ENCODE results near the gene TBC1D22A.

TBC1D22A gene

GRCh38 chr22:47151490-47151889 is 389.0 kb downstream of the TBC1D22A start:
- no peak for DNase-seq

DNA sequence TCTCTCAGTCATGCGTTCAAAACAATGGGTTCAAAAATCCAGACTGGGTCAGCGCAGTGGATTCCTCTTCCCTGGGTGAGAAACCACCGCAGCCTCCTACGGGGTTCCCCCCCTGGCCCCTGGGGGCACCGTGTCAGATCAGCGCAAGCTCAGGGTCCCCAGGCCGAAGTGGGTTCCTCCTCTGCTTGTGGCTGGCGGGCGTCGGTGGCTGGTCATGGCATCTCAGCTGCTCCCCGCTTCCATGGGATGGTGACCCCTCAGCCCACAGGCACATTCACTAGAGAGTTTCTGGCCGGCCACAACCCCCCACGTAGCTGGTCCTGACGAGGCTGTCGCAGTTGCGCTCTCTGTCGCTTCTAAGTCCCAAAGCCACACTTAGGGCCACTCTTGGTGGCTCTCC is 389.8 kb downstream of the TBC1D22A start:
- DNase-seq: no peak

GRCh38 chr22:47152938-47153337 is 390.5 kb downstream of the TBC1D22A start:
- no peak for DNase-seq

- DNase-seq: no peak
These were observed 391.5 kb downstream of the TBC1D22A start for GRCh38 chr22:47153854-47154525.

DNA sequence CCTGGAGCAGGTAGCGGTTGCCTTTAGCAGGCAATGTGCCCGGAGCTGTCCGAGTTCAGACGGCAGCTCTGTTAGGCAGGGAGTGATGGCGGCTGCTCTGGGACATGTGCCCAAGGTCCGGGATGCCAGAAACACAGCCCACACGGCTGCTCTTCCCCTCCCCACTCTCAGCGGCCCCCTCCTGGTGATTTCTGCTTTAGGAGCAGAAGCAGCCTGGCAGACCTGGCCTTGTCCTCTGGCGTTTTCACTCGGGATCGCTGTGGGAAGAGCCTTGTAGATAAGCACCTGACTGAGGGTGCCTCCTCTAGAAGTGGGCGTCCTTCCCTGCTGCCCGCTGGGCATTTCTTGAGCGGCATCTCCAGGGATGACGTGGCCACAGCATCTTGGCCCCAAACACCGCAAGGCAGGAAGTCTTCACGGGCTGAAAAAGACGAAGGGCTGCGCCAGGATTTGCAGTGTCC is 392.2 kb downstream of the TBC1D22A start:
- DNase-seq: no peak

DNA sequence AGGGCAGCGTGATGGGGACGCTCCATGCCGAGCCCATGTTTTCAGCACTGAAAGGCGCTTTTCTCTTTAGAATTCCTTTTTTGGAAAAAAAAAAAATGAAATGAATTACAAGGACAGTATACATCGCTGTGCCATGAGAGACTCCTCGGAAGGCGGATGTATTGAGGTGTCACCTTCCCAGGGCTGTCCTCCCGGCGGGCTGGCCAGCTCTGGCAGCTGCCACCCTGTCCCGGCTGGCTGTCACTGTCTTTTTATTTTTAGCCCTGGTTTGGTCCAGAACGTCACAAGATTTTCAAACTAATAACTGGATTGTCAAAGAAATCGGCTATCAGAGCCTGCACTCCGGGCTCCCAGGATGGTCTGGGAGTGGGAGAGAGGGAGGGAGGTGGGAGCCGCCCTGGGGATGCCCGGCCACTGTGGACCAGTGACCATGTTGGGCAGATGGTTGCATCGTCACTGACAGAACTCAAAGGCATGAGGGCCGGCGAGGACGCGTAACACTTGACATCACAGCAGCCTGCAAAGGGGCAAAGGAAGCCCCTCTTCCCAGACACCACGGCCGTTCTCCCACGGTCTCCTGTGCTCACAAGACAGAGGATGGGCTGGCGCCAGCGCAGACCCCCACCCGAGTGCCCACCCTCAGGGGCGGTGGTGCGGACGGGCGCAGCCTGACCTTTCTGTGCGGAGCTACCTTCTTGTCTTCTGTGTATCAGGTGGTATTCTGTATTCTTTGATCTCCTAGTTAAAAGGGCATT is 392.9 kb downstream of the TBC1D22A start:
- DNase-seq: no peak

DNA sequence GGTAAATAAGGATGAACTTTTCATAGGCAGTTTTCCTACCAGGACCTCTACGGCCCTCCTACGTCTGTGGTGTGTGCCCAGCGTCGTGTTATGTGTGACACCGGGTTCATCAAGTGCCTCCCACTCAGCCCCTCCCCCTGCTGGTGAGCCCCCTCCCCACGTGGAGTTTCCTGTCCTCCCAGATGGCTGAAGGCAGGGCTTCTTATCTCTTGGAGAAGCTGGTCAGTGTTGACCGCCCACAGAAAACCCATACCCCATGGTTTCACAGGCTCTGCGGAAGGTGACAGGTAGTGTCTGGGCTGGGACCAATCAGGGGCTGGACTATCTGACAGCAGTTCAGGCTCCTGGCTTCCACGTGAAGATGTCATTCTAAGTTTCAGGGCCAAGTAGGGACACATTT is 393.5 kb downstream of the TBC1D22A start:
- DNase-seq: no peak

DNA sequence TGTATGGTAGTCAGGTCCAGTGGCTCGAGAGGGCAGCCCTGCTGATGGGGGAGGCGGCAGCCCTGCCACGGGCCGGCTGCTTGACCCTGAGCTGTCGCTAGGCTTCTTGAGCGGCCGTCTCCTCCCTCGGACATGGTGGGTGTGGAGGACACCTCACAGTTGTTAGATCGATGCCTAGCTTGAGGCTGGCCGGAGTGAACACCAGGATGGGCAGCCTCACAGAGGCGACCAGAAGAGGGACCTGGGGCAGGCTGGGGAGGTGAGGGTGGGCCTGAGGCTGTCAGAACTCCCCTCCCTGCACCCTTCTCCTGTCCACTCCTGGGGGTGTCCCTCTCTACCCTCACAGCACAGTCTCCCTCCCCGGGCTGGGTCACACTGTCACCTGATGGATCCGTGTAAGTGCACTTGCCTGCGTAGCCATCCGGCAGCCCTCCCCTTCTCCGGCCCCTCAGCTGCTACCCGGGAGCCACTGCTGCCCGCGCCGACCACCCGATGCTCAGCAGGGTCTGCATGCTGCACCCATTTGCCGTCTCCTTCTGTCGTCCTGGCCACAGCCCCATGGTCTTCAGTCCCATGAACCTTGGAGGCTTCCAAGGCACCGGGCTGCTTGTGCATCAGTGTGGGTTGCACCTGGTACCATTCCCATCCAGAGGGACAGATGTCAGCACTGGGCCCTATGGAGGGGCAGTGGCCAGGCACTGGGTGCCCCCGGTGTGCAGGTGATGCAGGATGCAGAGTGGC is 394.1 kb downstream of the TBC1D22A start:
- DNase-seq: no peak

DNA sequence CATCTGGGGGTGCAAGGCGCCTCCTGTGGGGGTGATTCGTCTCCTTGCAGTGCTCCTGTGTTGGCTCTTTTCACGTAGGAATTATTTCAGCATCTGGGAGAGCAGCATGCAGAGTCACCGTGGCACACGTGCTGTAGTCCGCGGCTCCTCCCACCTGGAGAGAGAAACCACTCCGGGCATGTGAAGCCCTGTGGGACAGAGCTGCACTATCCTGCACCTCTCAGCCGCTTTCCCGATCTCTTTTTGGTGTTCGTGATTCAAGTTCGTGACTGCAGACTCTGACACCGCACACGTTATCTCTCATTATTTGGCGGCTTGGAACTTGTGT is 394.6 kb downstream of the TBC1D22A start:
- no peak for DNase-seq

- no peak for DNase-seq
These were observed 395.2 kb downstream of the TBC1D22A start for GRCh38 chr22:47157486-47158270.

DNA sequence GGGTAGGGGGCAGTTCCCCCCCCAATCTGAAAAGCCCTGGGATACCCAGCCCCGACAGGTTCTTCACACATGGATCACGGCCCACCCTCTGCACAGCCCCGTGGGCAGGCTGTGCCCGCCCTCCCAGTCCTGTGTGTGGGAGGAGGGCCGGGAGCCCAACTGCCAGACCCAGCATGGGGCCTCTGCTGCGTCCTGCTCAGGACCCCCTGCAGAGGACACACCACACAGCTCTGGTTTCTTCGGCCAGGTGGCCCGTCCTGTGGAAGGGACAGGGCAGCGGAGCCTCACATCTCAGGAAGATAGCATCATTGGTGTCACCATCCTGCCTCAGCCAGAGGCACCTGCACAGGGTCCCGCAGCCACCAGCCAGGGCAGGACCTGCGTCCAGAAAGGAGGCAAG is 396.0 kb downstream of the TBC1D22A start:
- DNase-seq: no peak

GRCh38 chr22:47159592-47159991 is 397.1 kb downstream of the TBC1D22A start:
- no peak for DNase-seq

GRCh38 chr22:47160141-47160541 is 397.7 kb downstream of the TBC1D22A start:
- DNase-seq: no peak

GRCh38 chr22:47160781-47161520 is 398.5 kb downstream of the TBC1D22A start:
- no peak for DNase-seq

DNA sequence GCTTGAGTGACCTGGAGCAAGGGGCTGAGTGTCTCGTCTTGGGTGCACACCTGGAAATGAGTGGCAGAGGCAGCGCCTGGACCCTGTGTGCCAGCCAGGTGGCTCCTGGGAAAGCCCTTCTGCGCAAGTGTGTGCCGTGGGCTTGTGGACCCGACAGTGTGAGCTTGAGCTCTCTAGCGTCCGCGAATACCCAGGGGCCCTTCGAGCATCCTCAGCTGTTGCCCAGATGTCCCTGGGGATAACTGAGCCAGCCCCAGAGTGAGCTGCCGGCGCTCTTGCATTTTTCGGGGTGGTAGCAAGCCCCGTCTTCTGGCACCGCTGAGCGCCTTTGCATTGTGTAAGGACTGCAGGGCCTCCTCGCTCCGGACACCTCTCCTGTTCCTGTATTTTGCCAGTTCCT is 399.2 kb downstream of the TBC1D22A start:
- no peak for DNase-seq

DNA sequence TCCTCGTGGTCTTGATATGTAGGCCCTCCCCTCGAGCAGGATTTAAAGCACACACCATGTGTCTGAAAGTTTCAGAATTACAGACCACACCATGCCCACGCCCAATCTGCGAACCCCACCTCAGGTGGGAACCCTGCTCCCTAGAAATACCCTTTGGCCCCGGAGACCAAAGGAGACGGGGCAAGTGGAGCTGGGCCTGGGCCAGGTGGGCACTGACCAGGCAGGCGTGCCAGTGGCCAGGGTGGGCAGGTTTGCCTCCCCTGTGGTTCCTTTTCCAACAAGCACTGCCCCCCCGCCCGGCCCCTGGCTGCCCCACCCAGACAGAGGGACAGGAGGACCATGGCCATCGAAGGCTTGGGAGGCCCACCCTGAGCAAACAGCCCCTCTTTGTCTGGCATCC is 400.4 kb downstream of the TBC1D22A start:
- no peak for DNase-seq

DNA sequence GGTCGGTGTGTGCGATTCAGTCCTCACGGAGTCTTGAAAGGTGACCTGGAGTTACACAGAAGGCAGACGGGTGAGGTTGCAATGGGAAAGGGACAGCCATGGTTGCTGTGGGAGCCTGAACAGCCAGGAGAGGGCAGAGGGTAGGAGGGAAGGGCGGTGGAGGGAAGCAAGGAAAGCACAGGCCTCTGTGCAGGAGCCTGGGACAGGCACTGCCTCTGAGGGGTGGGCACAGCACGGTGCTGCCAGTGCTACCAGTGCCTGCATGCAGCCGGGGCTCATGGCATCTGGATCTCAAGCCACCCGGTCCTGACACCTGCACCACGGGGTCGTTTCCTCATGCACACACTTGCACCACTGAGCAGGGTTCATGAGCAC is 401.0 kb downstream of the TBC1D22A start:
- DNase-seq: no peak

DNA sequence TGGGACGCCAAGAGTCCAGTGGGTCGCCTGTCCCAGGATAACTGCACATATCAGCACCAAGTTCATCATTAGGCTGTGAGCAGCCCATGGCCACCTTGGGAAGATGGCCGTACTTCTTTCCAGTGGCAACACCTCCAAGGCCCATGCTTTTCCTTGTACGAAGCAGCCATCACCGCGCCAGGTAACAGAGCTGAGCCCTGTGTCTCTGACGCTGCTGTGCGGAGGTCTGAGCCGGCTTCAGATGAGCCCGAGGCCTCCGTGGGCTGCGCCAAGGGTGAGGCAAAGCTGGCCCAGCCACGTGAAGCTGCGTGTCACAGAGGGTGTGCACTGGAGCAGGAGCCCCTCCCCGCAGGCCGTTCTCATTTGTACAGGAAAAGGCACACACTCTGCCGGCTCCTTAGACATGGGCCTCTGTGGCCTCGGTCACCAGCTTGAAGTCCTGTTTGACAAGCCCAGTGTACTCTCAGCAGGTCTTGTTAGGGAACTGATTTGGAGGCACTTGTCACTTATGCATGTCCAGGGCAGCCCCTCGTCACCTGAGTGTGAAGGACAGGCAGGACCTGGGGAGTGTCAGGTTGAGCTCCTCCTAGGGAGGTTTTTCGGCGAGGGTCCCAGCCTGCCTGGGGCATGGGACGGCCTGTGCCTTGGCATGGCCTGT is 401.5 kb downstream of the TBC1D22A start:
- DNase-seq: no peak

GRCh38 chr22:47164514-47165337 is 402.3 kb downstream of the TBC1D22A start:
- DNase-seq: no peak

DNA sequence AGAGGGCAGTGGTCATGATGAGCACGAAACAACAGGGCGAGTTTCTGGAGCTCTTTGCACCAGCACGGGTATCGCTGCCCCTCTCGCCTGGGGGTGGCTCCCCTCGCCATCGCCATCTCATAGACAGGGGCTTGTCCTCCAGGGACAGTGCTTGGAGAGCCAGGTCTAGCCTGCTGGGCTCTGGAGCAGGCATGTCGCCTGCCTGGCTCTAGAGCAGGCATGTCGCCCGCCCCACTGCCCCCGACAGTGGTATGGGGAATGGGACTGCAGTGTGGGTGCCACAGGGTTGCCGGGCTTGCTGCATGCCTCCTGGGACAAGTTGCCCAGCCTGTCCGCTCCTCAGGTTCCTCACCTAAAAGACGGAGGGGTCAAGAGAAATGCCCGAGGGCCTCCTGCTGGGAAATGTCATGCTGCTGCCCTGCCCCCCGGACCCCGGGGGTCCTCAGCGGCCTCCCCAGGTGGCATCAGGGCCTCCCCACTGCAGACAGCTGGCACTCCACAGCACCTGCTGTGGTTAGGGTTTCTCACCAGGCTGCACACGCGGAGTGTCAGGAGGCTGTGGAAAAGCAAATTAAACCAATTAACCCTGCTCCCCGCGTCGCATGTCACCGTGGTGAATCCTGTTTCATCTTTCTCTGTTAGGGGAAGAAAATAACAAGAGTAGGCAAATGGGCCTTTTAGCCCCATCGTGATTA is 403.0 kb downstream of the TBC1D22A start:
- no peak for DNase-seq

All from CD4-positive, alpha-beta T cell treated with Interleukin-21 for 1 hour (primary cell).